ENCODE measurements around the gene ATAD3C.
"Not testable (repeated sequence)": the region's sequence is repeated elsewhere in the genome, so short reads cannot be mapped to it uniquely, and the experiment has no call there.

ATAD3C gene

DNA sequence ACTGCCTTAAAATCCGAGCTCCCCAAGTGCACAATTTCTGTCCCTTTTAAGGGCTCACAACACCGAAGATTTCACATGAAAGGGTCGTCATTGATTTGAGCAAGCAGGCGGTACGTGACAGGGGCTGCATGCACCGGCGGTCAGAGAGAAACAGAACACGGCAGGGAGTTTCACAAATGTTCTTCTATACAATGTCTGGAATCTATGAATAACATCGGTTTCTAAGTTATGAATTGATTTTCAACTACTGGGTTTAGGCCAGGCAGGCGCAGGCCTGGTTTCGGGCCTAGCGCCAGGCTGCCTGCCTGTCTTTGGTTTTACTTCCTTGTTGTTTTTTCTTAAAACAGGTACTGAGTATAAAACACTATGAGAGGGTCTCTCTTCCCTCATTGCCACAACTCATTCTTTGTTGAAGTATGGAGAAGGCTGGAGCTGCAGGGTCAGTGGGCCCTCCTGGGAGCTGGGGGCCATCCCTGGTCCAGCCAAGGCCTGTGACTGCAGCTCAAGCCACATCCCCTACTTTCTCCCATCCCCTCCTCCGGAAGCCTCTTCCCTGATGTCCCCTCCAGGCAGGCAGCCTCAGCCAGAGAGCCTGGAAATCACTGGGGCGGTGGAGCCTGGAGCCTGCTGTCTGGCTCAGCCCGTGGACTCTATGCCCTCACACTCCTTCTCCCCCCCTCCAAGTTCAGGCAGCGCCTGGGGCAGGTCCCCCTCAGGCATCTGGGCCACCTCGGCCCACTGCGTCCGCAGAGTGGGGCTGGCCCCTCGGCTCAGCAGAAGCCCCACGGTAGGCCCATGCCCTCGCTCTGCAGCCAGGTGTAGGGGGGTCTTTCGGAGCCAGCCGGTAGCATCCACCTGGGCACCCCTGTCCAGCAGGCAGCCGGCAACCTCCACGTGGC is 30.8 kb upstream of the ATAD3C start:
- no peak for DNase-seq (ENCODE audit: low spot score)

DNA sequence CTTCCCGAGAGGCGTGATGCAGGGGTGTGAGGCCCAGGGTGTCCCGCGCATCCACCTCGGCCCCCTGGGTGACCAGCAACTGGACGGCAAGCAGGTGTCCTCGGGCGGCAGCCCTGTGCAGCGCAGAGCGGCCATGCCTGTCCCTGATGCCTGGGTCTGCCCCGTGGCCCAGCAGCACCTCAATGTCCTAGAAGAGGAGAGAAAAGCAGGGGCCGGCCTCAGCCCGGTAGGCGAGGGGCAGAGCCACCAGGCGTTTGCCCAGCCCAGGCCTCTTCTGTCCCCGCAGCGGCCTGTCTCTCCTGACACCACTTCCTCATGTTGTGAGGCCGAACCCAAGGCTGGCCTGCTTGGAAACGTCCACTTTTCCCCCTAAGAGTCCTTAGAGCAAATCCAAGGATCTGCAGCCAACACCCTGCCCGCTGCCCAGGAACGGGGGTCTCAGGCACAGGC is 30.1 kb upstream of the ATAD3C start:
- no peak for DNase-seq (ENCODE audit: low spot score)

DNA sequence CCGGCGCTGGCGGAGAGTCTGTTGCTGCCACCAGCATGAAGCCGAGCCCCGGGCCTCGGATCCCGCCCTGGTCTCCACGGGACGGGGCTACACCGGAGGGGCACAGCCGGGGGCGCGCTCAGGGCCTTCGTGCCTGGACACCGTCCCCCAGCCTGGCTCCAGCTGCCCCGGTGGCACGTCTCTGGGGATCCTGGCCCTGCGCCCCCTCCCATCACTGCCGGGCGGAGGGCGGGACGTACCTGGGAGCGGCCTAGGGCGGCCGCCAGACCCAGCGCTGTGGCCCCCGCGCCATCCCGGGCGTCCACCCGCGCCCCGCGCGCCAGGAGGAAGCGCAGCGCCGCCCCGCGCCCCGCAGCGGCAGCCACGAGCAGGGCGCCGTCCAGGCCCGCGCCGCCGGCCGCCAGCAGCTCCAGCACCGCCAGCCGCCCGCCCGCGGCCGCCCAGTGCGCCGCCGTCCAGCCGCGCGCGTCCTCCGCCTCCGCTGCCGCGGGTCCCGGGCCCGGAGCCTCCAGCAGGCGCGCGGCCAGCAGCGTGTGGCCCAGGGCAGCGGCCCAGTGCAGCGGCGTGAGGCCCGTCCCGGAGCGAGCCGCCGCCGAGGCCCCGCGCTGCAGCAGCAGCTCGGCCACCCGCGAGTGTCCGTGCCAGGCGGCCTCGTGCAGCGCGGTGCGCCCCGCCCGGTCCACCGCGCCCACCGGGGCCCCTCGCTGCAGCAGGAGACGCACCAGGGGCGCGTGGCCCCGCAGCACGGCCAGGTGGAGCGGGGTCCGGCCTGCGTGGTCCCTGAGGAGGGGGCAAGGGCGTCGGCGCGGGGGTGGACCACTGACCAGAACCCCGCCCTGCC is 29.5 kb upstream of the ATAD3C start:
- peak; percentile 60 for DNase-seq (ENCODE audit: low spot score)

DNA sequence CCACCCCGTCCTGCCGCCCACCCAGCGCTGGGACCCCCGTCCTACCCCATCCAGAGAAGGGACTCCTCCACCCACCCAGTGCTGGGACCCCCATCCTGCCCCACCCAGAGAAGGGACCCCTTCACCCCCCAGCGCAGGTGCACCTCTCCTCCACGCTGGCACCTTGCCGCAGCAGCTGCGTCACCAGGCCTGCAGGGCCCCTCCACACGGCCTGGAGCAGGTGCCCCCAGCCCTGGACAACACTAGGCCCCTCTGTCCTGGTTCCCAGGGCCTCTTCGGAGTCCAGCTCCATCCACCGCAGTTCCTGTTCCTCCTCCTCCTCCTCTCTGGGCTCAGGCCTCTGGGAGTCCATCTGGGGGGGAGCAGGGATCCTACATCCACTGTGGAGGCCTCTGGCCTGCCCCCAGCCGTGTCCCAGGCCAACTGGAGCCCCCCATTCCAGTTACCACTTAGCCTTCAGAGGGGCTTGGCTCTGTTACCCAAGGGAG is 28.8 kb upstream of the ATAD3C start:
- DNase-seq (ENCODE audit: low spot score): peak; percentile 23

DNA sequence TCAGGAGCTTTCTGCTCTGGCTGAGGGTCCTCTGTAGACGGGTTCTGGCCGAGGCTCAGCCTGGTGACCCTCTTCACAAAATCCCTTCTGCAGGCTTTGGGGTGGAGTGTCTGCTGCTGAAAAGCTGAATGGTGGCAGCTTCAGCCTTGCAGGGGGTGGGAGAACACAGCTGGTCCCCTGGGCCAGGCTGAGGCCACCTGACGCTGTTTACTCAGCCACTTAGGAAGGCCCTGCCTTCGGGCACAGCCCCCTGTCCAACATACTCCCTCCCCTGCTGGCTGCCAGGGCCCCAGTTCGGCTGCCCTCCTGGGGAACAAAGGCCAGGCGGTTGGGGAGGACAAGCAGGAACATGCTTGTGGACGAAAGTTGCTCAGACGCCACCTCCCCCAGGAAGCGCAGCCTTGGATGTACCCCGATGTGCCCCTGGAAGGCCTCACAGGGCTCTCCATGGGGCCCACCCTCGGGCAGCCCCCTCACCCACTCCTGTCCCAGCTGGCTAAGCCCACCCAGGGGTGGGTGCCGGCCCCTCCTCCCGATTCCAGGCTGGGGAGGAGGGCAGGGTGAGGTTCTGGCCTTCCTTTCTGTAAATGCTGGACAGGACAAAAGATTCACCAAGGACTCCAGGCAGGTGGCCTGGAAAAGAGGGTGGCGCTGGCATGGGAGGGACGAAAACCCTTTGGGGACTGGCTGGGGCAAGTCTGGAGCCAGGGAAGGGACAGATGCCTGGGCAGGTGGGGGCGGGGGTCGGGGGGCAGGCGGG is 28.2 kb upstream of the ATAD3C start, which contains the start of gene ANKRD65:
Gene ANKRD65, minus strand, starts transcription at position 130 of the 760 bp plus-strand sequence. CDS start 271 bp downstream, outside the sequence.
- peak; percentile 16 for DNase-seq (ENCODE audit: low spot score)

DNA sequence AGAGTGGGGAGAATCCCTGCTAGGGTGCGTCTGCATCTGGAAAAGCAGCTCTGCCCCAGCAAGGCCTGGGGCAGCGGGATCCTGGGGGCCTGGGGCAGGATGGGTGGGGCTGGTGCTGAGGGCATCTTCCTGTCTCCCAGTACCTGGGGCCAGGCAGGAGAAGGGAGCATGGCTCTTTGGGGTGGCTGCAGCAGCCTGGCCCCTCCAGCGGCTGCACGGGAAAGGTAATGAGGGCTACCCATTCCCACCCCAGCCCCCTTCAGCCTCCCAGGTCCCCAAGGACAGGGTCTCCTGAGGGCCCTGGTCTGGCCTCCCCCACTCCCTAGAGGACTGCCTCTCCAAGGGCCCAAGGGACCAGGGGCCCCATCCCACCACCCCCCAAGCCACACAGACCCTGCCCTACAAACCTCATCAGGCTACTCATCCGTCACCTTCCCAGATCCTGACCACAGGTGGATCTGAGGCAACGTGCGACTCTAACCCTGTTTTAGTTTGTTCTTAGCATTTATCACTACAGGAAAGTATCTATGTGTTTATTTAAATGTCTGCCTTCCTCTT is 27.5 kb upstream of the ATAD3C start:
- peak; percentile 7 for DNase-seq (ENCODE audit: low spot score)

DNA sequence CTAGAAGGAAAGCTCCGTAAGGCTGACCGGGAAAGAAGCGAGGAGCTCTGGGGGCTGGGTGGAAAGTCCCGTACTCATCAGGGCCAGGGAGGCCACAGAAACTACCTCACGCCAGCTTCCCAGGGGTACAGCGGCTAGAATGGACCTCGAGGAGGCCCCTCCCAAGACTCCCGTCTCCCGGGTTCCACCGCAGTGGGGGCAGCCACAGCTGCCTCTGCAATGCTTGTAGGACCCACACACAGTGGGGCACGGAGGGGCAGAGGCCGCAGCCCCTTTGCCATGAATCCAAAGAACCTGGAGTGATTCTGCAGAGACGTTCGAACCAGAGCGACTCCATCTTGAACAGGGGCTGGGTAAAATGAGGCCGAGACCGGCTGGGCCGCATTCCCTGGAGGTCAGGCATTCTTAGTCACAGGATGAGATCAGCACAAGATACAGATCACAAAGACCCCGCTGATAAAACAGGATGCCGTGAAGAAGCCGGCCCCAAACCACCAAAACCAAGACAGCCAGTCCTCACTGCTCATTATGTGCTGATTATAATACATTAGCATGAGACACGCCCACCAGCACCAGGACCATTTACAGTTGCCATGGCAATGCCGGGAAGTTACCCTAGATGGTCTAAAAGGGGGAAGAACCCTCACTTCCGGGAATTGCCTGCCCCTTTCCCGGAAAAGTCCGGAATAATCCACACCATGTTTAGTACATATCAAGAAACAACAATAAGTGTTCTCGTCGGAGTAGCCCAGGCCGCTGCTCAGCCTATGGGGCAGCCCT is 26.8 kb upstream of the ATAD3C start:
- DNase-seq (ENCODE audit: low spot score): no peak

DNA sequence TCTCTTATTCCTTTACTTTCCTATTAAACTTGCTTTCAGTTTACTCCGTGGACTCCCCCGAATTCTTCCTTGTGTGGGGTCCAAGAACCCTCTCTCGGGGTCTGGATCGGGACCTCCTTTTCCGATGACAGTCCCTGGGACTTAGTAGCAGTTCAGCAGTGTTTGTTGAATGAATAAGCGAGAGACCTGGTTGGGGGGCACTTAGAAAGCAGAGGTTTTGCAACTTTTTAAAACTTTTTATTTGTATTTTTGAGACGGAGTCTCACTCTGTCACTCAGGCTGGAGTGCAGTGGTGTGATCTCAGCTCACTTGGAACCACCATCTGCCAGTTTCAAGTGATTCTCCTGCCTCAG is 26.3 kb upstream of the ATAD3C start:
- no peak for DNase-seq (ENCODE audit: low spot score)

DNA sequence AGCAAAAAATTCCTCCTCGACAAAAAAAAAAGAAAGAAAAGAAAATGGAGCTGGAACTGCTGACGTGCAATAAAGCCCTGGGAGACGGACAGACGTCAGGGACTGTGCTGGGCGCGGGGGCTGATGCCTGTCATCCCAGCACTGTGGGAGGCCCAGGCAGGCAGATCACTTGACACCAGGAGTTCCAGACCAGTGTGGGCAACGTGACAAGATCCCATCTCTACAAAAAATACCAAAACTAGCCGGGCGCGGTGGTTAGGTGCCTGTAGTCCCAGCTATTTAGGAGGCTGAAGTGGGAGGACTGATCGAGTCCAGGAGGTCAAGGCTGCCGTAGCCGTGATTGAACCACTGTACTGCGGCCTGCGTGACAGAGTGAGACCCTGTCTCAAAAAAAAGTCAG is 24.8 kb upstream of the ATAD3C start:
- DNase-seq (ENCODE audit: low spot score): no peak

DNA sequence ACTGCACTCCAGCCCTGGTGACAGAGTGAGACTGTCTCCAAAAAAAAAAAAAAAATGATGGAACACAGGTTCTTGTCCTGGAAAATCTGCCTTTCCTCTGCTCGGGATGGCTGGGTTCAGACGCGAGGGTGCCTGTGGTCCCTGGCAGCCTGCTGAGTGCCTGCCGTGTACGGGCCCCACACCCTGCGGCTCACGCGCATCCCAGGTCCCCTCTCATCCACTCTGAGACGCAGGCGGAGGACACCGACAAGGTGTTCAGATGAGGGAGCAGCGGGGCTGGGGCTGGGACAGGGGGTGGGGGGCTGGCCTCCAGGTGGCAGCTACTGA is 24.1 kb upstream of the ATAD3C start:
- DNase-seq (ENCODE audit: low spot score): no peak

DNA sequence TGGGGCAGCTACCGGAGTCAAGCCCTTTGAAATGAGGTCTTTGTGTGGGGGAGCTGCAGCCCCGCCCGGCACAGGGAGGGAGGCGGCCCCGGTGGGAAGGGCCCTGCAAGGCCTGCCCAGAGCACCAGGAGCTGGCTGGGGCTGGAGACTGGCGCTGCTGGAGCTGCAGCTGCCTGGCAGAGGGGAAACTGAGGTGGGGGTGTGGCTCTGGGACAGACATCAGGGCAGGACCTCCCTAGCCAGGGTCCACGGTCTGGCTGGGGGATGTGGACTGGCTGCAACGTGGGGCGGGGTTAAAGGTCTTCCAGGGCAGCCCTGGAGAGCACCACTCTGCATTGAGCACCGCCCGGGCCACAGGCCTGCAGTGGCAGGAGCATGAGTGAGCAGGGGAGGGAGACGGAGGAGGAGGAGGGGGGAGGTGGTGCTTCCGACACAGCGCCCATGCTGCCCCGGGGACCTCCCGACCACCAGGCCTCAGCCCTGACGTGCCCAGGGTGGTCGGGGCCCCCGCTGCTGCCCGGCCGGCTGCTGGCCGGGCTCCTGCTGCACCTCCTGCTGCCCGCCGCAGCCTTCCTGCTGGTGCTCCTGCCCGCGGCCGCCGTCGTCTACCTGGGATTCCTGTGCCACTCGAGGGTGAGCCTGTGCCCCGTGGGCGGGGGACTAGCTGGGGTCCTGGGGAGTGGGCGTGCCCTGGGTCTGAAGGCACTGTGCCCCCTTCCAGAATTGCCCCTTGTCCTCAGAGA is 23.6 kb upstream of the ATAD3C start:
- DNase-seq (ENCODE audit: low spot score): peak; percentile 31

DNA sequence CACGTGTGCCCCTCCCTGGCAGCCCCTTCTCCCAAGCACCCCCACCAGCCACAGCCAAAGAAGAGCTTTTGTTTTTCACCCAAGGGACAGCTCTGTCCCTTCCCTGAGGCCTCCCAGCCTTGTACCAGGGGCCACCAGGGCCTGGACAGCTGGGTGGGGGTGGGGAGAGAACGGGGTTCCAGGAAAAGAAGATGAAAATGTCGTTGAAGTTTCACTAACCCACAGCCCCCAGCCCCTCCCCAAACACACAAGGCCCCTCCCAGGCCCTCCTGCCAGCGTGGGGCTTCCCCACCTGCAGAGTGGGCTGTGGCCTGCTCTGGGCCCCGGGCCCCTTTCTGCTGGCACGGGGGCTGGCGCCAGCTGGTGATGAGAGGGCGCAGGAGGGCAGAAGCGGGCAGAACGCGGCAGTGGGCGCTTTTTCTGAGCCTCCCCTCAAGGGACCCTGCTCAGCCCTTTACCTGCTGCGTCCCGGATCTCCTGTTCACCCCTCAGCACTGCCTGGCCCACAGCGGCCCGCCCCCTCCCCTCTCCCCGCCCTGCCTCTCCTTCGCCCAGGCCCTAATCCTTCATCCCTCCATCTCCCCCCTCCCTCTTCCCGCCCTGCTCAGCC is 22.9 kb upstream of the ATAD3C start:
- DNase-seq (ENCODE audit: low spot score): peak; percentile 15

DNA sequence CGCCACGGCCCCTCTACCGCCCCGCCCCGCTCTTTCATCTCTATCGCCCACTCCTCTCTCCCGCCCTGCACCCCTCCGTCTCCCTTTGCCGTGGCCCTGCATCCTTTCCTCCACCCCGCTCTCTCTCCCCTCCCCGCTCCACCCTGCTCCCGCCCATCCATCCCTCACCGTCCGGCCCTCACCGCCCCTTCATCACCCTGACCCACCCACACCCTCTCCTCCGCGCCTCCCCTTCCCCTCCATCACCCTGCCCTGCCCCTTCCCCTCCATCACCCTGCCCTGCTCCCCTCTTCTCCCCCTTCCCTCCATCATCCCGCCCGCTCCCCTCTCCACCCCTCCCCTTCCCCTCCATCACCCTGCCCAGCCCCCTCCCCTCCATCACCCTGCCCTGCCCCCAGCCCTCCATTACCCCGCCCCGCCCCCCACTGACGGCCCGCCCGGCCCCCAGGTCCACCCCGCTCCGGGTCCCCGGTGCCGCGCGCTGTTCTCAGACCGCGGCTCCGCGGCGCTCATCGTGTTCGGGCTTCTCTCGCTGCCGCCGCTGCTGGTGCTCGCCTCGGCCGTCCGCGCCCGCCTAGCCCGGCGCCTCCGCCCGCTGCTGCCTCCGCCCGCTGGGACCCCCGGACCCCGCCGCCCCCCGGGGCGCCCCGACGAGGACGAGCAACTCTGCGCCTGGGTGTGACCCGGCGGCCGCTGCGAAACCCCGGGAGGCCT is 22.2 kb upstream of the ATAD3C start:
- no peak for DNase-seq (ENCODE audit: low spot score)

DNA sequence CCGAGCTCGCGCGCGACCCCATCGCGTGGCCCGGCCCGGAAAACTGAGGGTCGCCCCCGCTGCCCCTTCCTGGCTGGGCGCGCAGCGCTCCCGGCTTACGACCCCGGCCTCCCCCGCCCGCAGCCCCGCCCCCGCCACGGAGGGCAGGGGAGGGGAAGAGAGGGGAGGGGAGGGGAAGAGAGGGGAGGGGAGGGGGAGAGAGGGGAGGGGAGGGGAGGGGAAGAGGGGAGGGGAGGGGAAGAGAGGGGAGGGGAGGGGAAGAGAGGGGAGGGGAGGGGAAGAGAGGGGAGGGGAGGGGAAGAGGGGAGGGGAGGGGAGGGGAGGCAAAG is 21.7 kb upstream of the ATAD3C start:
- DNase-seq (ENCODE audit: low spot score): no peak

DNA sequence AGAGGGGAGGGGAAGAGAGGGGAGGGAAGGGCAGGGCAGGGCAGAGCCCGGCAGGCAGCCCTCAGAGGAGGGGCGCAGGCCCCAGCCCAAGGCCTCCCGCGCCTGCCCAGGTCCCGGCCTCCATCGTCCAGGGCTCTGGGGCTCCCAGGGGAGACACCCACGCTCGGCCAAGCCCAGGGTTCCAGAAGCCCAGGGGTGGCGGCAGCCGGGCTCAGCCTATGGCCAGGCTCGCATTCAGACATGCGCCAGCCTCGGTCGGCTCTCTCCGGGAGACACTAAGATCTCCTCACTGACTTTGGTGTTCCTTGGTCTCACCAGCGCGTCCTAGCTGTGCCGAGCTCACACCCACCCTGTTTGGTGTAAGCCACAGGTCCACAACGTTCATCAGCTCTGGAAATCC is 21.3 kb upstream of the ATAD3C start:
- no peak for DNase-seq (ENCODE audit: low spot score)

DNA sequence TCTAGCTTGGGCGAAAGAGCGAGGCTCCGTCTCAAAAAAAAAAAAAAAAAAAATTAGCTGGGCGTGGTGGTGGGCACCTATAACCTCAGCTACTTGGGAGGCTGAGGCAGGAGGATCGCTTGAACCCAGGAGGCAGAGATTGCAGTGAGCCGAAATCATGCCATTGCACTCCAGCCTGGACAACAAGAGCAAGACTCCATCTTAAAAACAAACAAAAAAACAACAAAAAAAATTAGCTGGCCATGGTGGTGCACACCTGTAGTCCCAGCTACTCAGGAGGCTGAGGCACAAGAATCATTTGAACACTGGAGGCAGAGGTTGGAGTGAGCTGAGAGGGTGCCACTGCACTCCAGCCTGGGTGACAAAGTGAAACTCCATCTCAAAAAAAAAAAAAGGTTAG is 20.5 kb upstream of the ATAD3C start:
- not testable (repeated sequence) for DNase-seq (ENCODE audit: low spot score)

DNA sequence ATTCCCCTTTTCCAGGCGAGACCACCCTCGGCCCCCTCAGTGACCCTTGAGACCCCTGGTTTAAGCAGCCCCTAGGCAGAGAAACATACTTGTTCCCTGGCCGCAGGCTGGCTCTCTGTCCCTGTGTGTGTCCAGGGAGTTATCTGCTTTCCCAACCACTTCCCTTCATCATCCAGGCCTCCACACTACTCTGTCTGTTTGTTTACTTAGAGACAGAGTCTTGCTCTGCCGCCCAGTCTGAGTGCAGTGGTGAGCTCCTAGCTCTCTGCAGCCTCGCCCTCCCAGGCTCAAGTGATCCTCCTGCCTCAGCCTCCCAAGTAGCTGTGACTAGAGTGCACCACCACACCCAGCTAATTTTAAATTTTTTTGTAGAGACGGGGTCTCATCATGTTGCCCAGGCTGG is 19.8 kb upstream of the ATAD3C start:
- DNase-seq (ENCODE audit: low spot score): peak; percentile 93

DNA sequence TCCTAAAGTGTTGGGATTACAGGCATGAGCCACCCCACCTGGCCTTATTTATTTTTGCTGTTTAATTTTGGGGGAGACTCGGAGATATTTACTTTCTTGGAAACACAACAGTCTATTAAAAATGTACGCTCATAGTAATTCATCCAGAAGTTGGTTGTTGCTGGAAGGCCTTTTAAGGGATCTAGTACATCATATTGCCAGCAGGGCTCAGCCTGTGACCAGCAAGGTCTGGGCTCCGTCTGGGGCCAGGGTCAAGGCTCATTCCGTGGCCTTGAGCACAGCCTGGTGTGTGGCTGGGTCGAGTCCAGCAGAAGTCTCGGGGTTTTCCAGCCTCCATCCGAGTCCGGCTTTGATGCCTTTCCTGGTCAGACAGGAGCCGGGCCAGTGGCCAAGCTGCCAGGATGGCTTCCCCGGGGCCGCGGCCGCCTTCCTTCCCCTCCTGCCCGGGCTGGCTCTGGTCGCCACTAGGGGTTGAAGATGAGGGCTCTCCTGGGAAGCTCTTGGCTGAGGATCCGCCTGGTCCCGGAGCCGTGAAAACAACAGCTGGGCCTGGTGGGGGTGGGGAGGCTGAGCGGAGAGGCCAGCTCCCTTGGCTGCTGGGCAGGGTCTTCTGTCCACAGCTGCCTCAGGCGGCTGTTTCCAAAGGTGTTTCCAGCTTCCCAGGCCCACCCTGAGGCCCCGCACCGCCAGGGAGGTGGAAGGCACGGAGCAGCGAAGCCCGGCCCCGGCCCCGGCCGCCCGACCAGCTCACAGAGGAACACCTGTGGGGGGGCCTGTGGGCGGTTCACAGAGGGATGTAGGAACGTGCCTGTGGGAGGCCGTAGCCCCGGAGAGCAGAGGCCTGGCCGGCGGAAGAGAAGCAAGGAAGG is 19.1 kb upstream of the ATAD3C start:
- peak; percentile 56 for DNase-seq (ENCODE audit: low spot score)
